HepG2 (cell line): ENCODE results near the gene CMTM1. TPM values are rescaled to one million over a fixed set of nuclear protein-coding genes. Genes with fewer than 3 reads are reported as not detected.

Source experiments
- ATAC-seq: fragments of 200-7000 bp; cut with Tn5 transposase; 3 replicates; pipeline ENCODE4 v1.9.1; 2020; ENCODE audit warnings: mild to moderate bottlenecking, moderate library complexity
- BruUV-seq: library from RNA; stranded (reverse); fragments of 400-500 nt; replicated peaks from 2 replicates; lab custom pipeline; 2021; lab: Mats Ljungman, UMichigan
- CTCF ChIA-PET: fragments of 300-600 bp; formaldehyde crosslinking; extraction: SDS; loops from one replicate; lab custom pipeline; 2021; ENCODE audit warnings: low total read pairs, inconsistent platforms, low intra/inter-chr PET ratio; lab: Yijun Ruan, JAX
- POLR2A ChIA-PET: fragments of 350-600 bp; sonication (Branson Sonifier 250); formaldehyde crosslinking; loops from one replicate; lab custom pipeline; 2020; ENCODE audit warnings: antibody characterized with exemption, inconsistent platforms; lab: Yijun Ruan, JAX
- DNase-seq: peaks from one replicate; pipeline ENCODE4 v3.0.0-alpha.2; 2015; ENCODE audit warnings: low spot score
- FAIRE-seq: peaks from 3 replicates; lab custom pipeline; 2011; peaks lifted over from hg19 to GRCh38; lab: Jason Lieb, UNC
- H2AFZ ChIP-seq: one replicate; pipeline ENCODE4 v1.6.1; 2011; ENCODE audit warnings: low read length, inconsistent platforms
- H3K27ac ChIP-seq: fragments of 300-600 bp; 3 replicates; pipeline ENCODE4 v1.8.0; 2011; ENCODE audit warnings: mixed run types, mild to moderate bottlenecking, mixed read lengths, low read length, inconsistent platforms; ENCODE audit not compliant: insufficient read depth; ENCODE audit errors: extremely low read length
- H3K27me3 ChIP-seq, 2 experiments: fragments of 200-600 bp in 1 of 2; 2 replicates in 1 of 2; 3 replicates in 1 of 2; pipeline versions ENCODE4 v1.6.0 to v1.8.0; 2011; ENCODE audit warnings: low read length in 2 of 2, mild to moderate bottlenecking in 2 of 2, moderate library complexity in 2 of 2, inconsistent platforms in 1 of 2; ENCODE audit not compliant: insufficient read depth in 2 of 2, control insufficient read depth in 1 of 2
- H3K36me3 ChIP-seq, 2 experiments: fragments of 200-600 bp in 1 of 2; replicated peaks in 1 of 2; 2 replicates in 1 of 2; 3 replicates in 1 of 2; pipeline versions ENCODE4 v1.5.1 to v1.8.0; 2011; ENCODE audit warnings: low read length in 2 of 2, inconsistent platforms in 1 of 2; ENCODE audit not compliant: insufficient read depth in 2 of 2, control insufficient read depth in 1 of 2
- H3K4me1 ChIP-seq: 2 replicates; pipeline ENCODE4 v1.5.1; 2012; ENCODE audit warnings: low read length, inconsistent platforms; ENCODE audit not compliant: insufficient read depth
- H3K4me2 ChIP-seq: 2 replicates; pipeline ENCODE4 v1.6.0; 2011; ENCODE audit warnings: low read depth, low read length, inconsistent platforms
- H3K4me3 ChIP-seq, 3 experiments: fragments of 200-600 bp in 1 of 3; sonication (generic), shearing (Covaris generic) in 1 of 3; replicated peaks in 1 of 3; 2 replicates each; pipeline ENCODE4 v1.5.1; 2011 to 2016; ENCODE audit warnings: low read length in 3 of 3, inconsistent platforms in 2 of 3, low read depth in 2 of 3, mild to moderate bottlenecking in 2 of 3, control low read depth in 1 of 3, mixed read lengths in 1 of 3; ENCODE audit not compliant: insufficient read depth in 1 of 3
- H3K79me2 ChIP-seq: one replicate; pipeline ENCODE4 v1.6.1; 2011; ENCODE audit warnings: low read length, inconsistent platforms; ENCODE audit not compliant: insufficient read depth
- H3K9ac ChIP-seq: 2 replicates; pipeline ENCODE4 v1.6.0; 2011; ENCODE audit warnings: mild to moderate bottlenecking, low read depth, low read length, inconsistent platforms; ENCODE audit not compliant: insufficient read depth
- H3K9me3 ChIP-seq: 2 replicates; pipeline ENCODE4 v1.5.1; 2012; ENCODE audit warnings: mild to moderate bottlenecking, low read length
- H4K20me1 ChIP-seq: 2 replicates; pipeline ENCODE4 v1.6.0; 2011; ENCODE audit warnings: inconsistent platforms, mild to moderate bottlenecking, low read length, moderate library complexity; ENCODE audit not compliant: insufficient read depth
- DDIT3 ChIP-seq: sonication (generic); formaldehyde crosslinking; IDR thresholded peaks from 2 replicates; pipeline ENCODE4 v1.4.0; 2020; ENCODE audit warnings: mild to moderate bottlenecking, missing genetic modification reagents
- HHEX ChIP-seq: IDR thresholded peaks from 2 replicates; pipeline ENCODE4 v1.6.1; 2016; ENCODE audit warnings: control low read depth
- HNRNPL ChIP-seq: fragments of 200-400 bp; formaldehyde crosslinking; IDR thresholded peaks from 2 replicates; pipeline ENCODE4 v1.6.1; 2017; ENCODE audit warnings: mild to moderate bottlenecking, low read depth, low read length
- NONO ChIP-seq, 2 experiments: fragments of 450-650 bp in 1 of 2; sonication (generic) in 1 of 2; formaldehyde crosslinking in 1 of 2; IDR thresholded peaks in 1 of 2; conservative IDR thresholded peaks in 1 of 2; 2 replicates each; pipeline versions ENCODE4 v1.6.1 to v1.8.0; 2017 to 2022; ENCODE audit warnings: mild to moderate bottlenecking in 1 of 2, missing genetic modification reagents in 1 of 2, moderate library complexity in 1 of 2
- RELA ChIP-seq: sonication (generic); formaldehyde crosslinking; IDR thresholded peaks from 2 replicates; pipeline ENCODE4 v1.4.0; 2020; ENCODE audit warnings: missing genetic modification reagents
- RNF2 ChIP-seq: fragments of 450-650 bp; conservative IDR thresholded peaks from 2 replicates; pipeline ENCODE4 v1.6.1; 2016; ENCODE audit warnings: low read depth
- STAT5B ChIP-seq: sonication (generic); formaldehyde crosslinking; IDR thresholded peaks from 2 replicates; pipeline ENCODE4 v1.4.0; 2020; ENCODE audit warnings: missing genetic modification reagents
- TCF12 ChIP-seq, 2 experiments: fragments of 450-650 bp in 1 of 2; sonication (generic) in 1 of 2; formaldehyde crosslinking in 1 of 2; IDR thresholded peaks; 2 replicates each; pipeline versions ENCODE4 v1.6.1 to v1.8.0; 2017 to 2022; ENCODE audit warnings: antibody characterized with exemption in 1 of 2, mild to moderate bottlenecking in 1 of 2, missing genetic modification reagents in 1 of 2, moderate library complexity in 1 of 2
- ZNF121 ChIP-seq: sonication (generic); formaldehyde crosslinking; IDR thresholded peaks from 2 replicates; pipeline ENCODE4 v1.5.0; 2020; ENCODE audit warnings: mild to moderate bottlenecking, missing genetic modification reagents
- ZNF138 ChIP-seq: sonication (generic); formaldehyde crosslinking; IDR thresholded peaks from 2 replicates; pipeline ENCODE4 v1.5.0; 2020; ENCODE audit warnings: mild to moderate bottlenecking, low read depth, missing genetic modification reagents
- ZSCAN20 ChIP-seq: sonication (generic); formaldehyde crosslinking; IDR thresholded peaks from 2 replicates; pipeline ENCODE4 v1.4.0; 2020; ENCODE audit warnings: missing genetic modification reagents, mild to moderate bottlenecking, borderline replicate concordance
- ZUFSP ChIP-seq: sonication (generic); formaldehyde crosslinking; IDR thresholded peaks from 2 replicates; pipeline ENCODE4 v1.9.0; 2021; ENCODE audit warnings: missing genetic modification reagents, mild to moderate bottlenecking, borderline replicate concordance
- WGBS: methylation state at CpG from one replicate; pipeline ENCODE4 v1.1.6; 2017; ENCODE audit warnings: low lambda C conversion rate; 5-methylcytosine and 5-hydroxymethylcytosine counted together
- in situ Hi-C: cut with HindIII; loops from 2 replicates; pipeline ENCODE4 v1.10.0; 2017; ENCODE audit warnings: low pct_unique_long_range_greater_than_20kb; ENCODE audit not compliant: extremely low pct_ligation_motif_present
- intact Hi-C: fragments of 100-400 bp; cut with micrococcal nuclease; formaldehyde crosslinking; loops from one replicate; pipeline ENCODE4 v1.10.0; 2022; ENCODE audit not compliant: unreplicated experiment
- polyA plus RNA-seq, 8 experiments: library from polyadenylated mRNA; depleted of rRNA in 3 of 8; stranded (reverse) in 7 of 8; unstranded in 1 of 8; fragments of >200 nt; fragmentation: Illumina TruSeq in 4 of 8; extraction: Trizol in 4 of 8; gene quantifications; 2 replicates each; pipeline versions ENCODE4 v1.2.1 to v1.2.3, GENCODE V29; 2011 to 2016; ENCODE audit warnings: low read depth in 4 of 8, missing spikeins in 1 of 8, mixed read lengths in 1 of 8; ENCODE audit not compliant: insufficient read depth in 1 of 8
- total RNA-seq, 5 experiments: library from RNA; depleted of rRNA; stranded (reverse); fragments of >200 nt; fragmentation: Illumina TruSeq; extraction: Trizol; gene quantifications; 2 replicates each; pipeline ENCODE4 v1.2.3, GENCODE V29; 2016; ENCODE audit warnings: low read depth in 1 of 5

Gene CMTM1
- total and polyA plus RNA-seq, 2 of the 13 experiments (the other 11 are each of a cell fraction or from before 2014, with no cell fraction given), result 1.7 to 2.9 TPM

GRCh38 chr16:66569827-66570405 lies 3.7 kb downstream of the CMTM1 start:
- TF ChIP-seq NONO (IDR thresholded peaks at IDR 0.05), result no peak
- TF ChIP-seq NONO (CRISPR knock-in tag; conservative IDR thresholded peaks at IDR 0.05), result no peak
- no peak for TF ChIP-seq ZUFSP (CRISPR knock-in tag)
- TF ChIP-seq HNRNPL, result no peak
- TF ChIP-seq DDIT3 (CRISPR knock-in tag), result no peak
- TF ChIP-seq RELA, result no peak
- TF ChIP-seq HHEX, result no peak
- no peak for TF ChIP-seq ZNF138 (CRISPR knock-in tag)
- no peak for TF ChIP-seq ZSCAN20 (CRISPR knock-in tag)
- TF ChIP-seq TCF12 (IDR thresholded peaks at IDR 0.05), result no peak
- TF ChIP-seq TCF12 (CRISPR knock-in tag; IDR thresholded peaks at IDR 0.05), result no peak
- TF ChIP-seq RNF2, result no peak
- TF ChIP-seq ZNF121 (CRISPR knock-in tag), result no peak
- TF ChIP-seq STAT5B (CRISPR knock-in tag), result no peak
- TF ChIP-seq, all 625 proteins: peak for 0
- POLR2A ChIA-PET, result interaction anchor here (1.9 kb wide), 2 partner anchors 17 to 19 kb away, joined by 6 read pairs; partner anchors contain the start of genes CKLF and TK2
- DNase-seq (no peak), FAIRE-seq (no peak), ATAC-seq (no peak)
- no peaks in the 10 kb centered on the region for H3K9me3 ChIP-seq
- WGBS, result 88% methylated on average over 3 of the region's 3 CpGs
- BruUV-seq, result no TSS peak
- H3K4me3 ChIP-seq, result no peak overlapping the region
- peaks cover 5 to 7% of the 10 kb centered on the region in 2 experiments; a peak in 3 of 5 replicates for H3K36me3 ChIP-seq
- in situ Hi-C loops, result no loop called here
- H3K9ac ChIP-seq, result no peak overlapping the region
- no peak overlapping the region for H3K27ac ChIP-seq
- no peak overlapping the region for H2AFZ ChIP-seq
- no peaks in the 10 kb centered on the region for H4K20me1 ChIP-seq
- H3K79me2 ChIP-seq, result no peaks in the 10 kb centered on the region
- CTCF ChIA-PET, result no interaction called here
- no peak overlapping the region for H3K4me2 ChIP-seq
- no peaks in the 10 kb centered on the region for H3K27me3 ChIP-seq
- intact Hi-C loops, result no loop called here
- H3K4me1 ChIP-seq, result no peaks in the 10 kb centered on the region
